HL-60 (cell line): Measurements from ENCODE around the gene ZNF121.

Experiments used
- CTCF ChIP-seq: IDR thresholded peaks from one replicate; pipeline ENCODE4 v1.5.1; 2011; ENCODE audit warnings: low read length, control low read depth, inconsistent platforms; ENCODE audit not compliant: insufficient read depth
- POLR2AphosphoS5 ChIP-seq: IDR thresholded peaks from 2 replicates; pipeline ENCODE4 v1.6.1; 2012; ENCODE audit warnings: low read depth
- REST ChIP-seq: IDR thresholded peaks from 2 replicates; pipeline ENCODE4 v1.6.1; 2012; ENCODE audit warnings: low read depth; ENCODE audit not compliant: insufficient replicate concordance

- TF ChIP-seq CTCF (no peak), POLR2AphosphoS5 (no peak), REST (no peak)
These were observed 14.0 kb downstream of the ZNF121 start for GRCh38 chr19:9570255-9570654.
